Islet of Langerhans (tissue), 1 donor: ENCODE data around the gene IGF1R.

ENCODE experiments used
- FAIRE-seq: peaks from one replicate; lab custom pipeline; 2011; peaks lifted over from hg19 to GRCh38; lab: Jason Lieb, UNC

IGF1R gene

GRCh38 chr15:98917417-98917816, 269.1 kb downstream of the IGF1R start:
- FAIRE-seq, result no peak

- no peak for FAIRE-seq
Observed at GRCh38 chr15:98920091-98920880, 271.9 kb downstream of the IGF1R start.

GRCh38 chr15:98923171-98923570, 274.8 kb downstream of the IGF1R start:
- FAIRE-seq, result no peak

GRCh38 chr15:98923579-98923978, 275.2 kb downstream of the IGF1R start:
- FAIRE-seq, result no peak

- FAIRE-seq, result no peak
Observed at GRCh38 chr15:98924401-98925049, 276.2 kb downstream of the IGF1R start.

GRCh38 chr15:98926236-98926635, 277.9 kb downstream of the IGF1R start:
- FAIRE-seq, result no peak

GRCh38 chr15:98927022-98927421, 278.7 kb downstream of the IGF1R start:
- FAIRE-seq, result no peak

GRCh38 chr15:98927996-98928395, 279.7 kb downstream of the IGF1R start:
- FAIRE-seq, result no peak

GRCh38 chr15:98930576-98930975, 282.2 kb downstream of the IGF1R start:
- FAIRE-seq, result no peak

- no peak for FAIRE-seq
Observed at GRCh38 chr15:98931004-98931403, 282.7 kb downstream of the IGF1R start.

GRCh38 chr15:98933406-98933805, 285.1 kb downstream of the IGF1R start:
- FAIRE-seq, result no peak

GRCh38 chr15:98935736-98936135, 287.4 kb downstream of the IGF1R start:
- FAIRE-seq, result no peak

- no peak for FAIRE-seq
Observed at GRCh38 chr15:98937413-98938104, 289.2 kb downstream of the IGF1R start.

- FAIRE-seq, result no peak
Observed at GRCh38 chr15:98938105-98938417, 289.7 kb downstream of the IGF1R start.

GRCh38 chr15:98938799-98939198, 290.5 kb downstream of the IGF1R start:
- no peak for FAIRE-seq

- no peak for FAIRE-seq
Observed at GRCh38 chr15:98939311-98940080, 291.2 kb downstream of the IGF1R start.

GRCh38 chr15:98941595-98942255, 293.4 kb downstream of the IGF1R start:
- no peak for FAIRE-seq

GRCh38 chr15:98942431-98942830, 294.1 kb downstream of the IGF1R start:
- no peak for FAIRE-seq

GRCh38 chr15:98943051-98943508, 294.7 kb downstream of the IGF1R start:
- no peak for FAIRE-seq

- no peak for FAIRE-seq
Observed at GRCh38 chr15:98943601-98944151, 295.3 kb downstream of the IGF1R start.
